NT2/D1 (cell line): ENCODE measurements around the gene GLIS2.

Source experiments
- SUZ12 ChIP-seq: IDR thresholded peaks from 2 replicates; pipeline ENCODE4 v1.6.1; 2011; ENCODE audit not compliant: insufficient read length, insufficient read depth; ENCODE audit errors: extremely low read depth
- YY1 ChIP-seq: IDR thresholded peaks from 2 replicates; pipeline ENCODE4 v1.6.1; 2011; ENCODE audit not compliant: insufficient read length, insufficient read depth

DNA sequence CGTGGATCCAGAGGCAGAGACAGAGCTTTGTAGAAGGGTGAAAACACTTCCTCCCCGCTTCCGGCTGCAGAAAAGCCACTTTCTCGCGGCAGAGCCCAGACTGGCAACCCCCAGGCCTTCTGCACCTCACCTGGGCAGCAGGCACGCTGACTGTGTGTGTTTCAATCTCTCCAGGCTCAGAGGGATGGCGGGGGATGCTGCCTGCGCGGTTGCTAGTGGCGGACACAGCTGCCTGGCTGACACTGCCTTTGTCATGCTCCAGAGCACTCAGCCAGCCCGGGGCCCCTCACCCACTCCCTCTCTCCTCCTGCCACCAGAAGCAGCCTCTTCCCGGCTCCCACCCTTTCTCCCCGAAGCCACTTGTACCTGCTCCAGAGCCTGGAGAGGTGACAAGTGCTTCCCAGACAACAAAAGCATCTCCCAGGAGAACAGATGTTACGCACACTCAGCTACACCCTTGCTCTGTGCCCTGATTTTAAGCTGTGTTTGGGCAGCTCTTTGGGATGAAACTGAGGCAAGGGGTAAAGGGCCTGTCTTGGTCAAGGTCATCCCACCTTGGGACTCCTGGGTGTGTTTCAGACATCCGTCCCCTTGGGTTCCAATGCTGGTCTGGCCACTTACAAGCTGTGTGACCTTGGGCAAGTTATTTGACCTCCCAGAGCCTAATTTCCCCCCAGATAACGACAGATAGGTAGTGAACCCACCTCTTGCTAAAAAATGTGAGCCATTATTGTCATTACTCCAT is 9.2 kb upstream of the GLIS2 start:
- TF ChIP-seq YY1 (no peak), SUZ12 (no peak)
